GM12878 (cell line): ENCODE data around the gene RAB6B. TPM values are rescaled to one million over a fixed set of nuclear protein-coding genes. Genes with fewer than 3 reads are reported as not detected.

Source experiments
- ATAC-seq: fragments of 200-7000 bp; cut with Tn5 transposase; 3 replicates; pipeline ENCODE4 v1.9.1; 2020; ENCODE audit warnings: mild to moderate bottlenecking, moderate library complexity
- BruUV-seq: library from RNA; stranded (reverse); fragments of 400-500 nt; replicated peaks from 2 replicates; lab custom pipeline; 2021; lab: Mats Ljungman, UMichigan
- CTCF ChIA-PET: fragments of 300-600 bp; sonication (Branson Sonifier 250); formaldehyde crosslinking; extraction: SDS; loops from one replicate; lab custom pipeline; 2021; ENCODE audit warnings: inconsistent platforms; lab: Yijun Ruan, JAX
- POLR2A ChIA-PET: fragments of 350-600 bp; formaldehyde crosslinking; extraction: SDS; loops from one replicate; lab custom pipeline; 2021; ENCODE audit warnings: inconsistent platforms; lab: Charles Lee
- RAD21 ChIA-PET: fragments of 300-600 bp; sonication (Branson Sonifier 250); formaldehyde crosslinking; loops from one replicate; lab custom pipeline; 2023; ENCODE audit warnings: antibody characterized with exemption; ENCODE audit not compliant: unreplicated experiment; lab: Charles Lee
- SMC1A ChIA-PET: fragments of 300-600 bp; sonication (Branson Sonifier 250); formaldehyde crosslinking; loops from one replicate; lab custom pipeline; 2023; ENCODE audit not compliant: unreplicated experiment, uncharacterized antibody; lab: Charles Lee
- DNase-seq: peaks from one replicate; pipeline ENCODE4 v3.0.0-alpha.2; 2011; ENCODE audit warnings: low read depth, low spot score
- FAIRE-seq: peaks from 3 replicates; lab custom pipeline; 2011; peaks lifted over from hg19 to GRCh38; lab: Jason Lieb, UNC
- H2AFZ ChIP-seq: 2 replicates; pipeline ENCODE4 v1.6.0; 2011; ENCODE audit warnings: low read depth, low read length, control low read depth; ENCODE audit not compliant: control insufficient read depth
- H3K27ac ChIP-seq: 2 replicates; pipeline ENCODE4 v1.5.1; 2011; ENCODE audit warnings: control low read depth; ENCODE audit not compliant: control insufficient read depth, insufficient read depth
- H3K27me3 ChIP-seq, 2 experiments: replicated peaks in 1 of 2; 2 replicates each; pipeline versions ENCODE4 v1.6.0 to v1.6.1; 2011; ENCODE audit warnings: low read length in 1 of 2; ENCODE audit not compliant: control insufficient read depth in 2 of 2, insufficient read depth in 2 of 2
- H3K36me3 ChIP-seq, 2 experiments: 2 replicates each; pipeline ENCODE4 v1.5.1; 2011; ENCODE audit warnings: low read length in 1 of 2; ENCODE audit not compliant: control insufficient read depth in 2 of 2, insufficient read depth in 2 of 2
- H3K4me1 ChIP-seq: 2 replicates; pipeline ENCODE4 v1.6.1; 2011; ENCODE audit warnings: mild to moderate bottlenecking, low read length, moderate library complexity, mixed read lengths; ENCODE audit not compliant: control insufficient read depth, insufficient read depth
- H3K4me2 ChIP-seq: 2 replicates; pipeline ENCODE4 v1.6.0; 2011; ENCODE audit warnings: control low read depth; ENCODE audit not compliant: control insufficient read depth, insufficient read depth
- H3K4me3 ChIP-seq: fragments of 200-600 bp; sonication (generic); 2 replicates; pipeline ENCODE4 v1.5.1; 2016
- H3K79me2 ChIP-seq: 2 replicates; pipeline ENCODE4 v1.6.0; 2011; ENCODE audit warnings: low read length; ENCODE audit not compliant: control insufficient read depth, insufficient read depth
- H3K9ac ChIP-seq: 2 replicates; pipeline ENCODE4 v1.8.0; 2011; ENCODE audit warnings: low read length, control low read depth, mixed read lengths; ENCODE audit not compliant: control insufficient read depth, insufficient read depth
- H3K9me3 ChIP-seq: replicated peaks from 3 replicates; pipeline ENCODE4 v1.5.1; 2011; ENCODE audit warnings: mild to moderate bottlenecking, low read length; ENCODE audit not compliant: control insufficient read depth, insufficient read depth
- H4K20me1 ChIP-seq: 2 replicates; pipeline ENCODE4 v1.6.0; 2011; ENCODE audit not compliant: control insufficient read depth, insufficient read depth
- ASH2L ChIP-seq: fragments of 300-600, 200-600 bp; sonication (generic); IDR thresholded peaks from 2 replicates; pipeline ENCODE4 v1.6.1; 2017; ENCODE audit warnings: low read depth, mild to moderate bottlenecking, borderline replicate concordance
- BMI1 ChIP-seq: fragments of 450-650 bp; IDR thresholded peaks from 2 replicates; pipeline ENCODE4 v1.6.1; 2016; ENCODE audit warnings: mild to moderate bottlenecking, moderate library complexity, borderline replicate concordance
- BRCA1 ChIP-seq: IDR thresholded peaks from 2 replicates; pipeline ENCODE4 v1.6.1; 2011; ENCODE audit warnings: low read depth, low read length, improper control_type of control experiment
- CHD4 ChIP-seq: fragments of 200-600 bp; sonication (generic); IDR thresholded peaks from 2 replicates; pipeline ENCODE4 v1.6.1; 2016; ENCODE audit warnings: mild to moderate bottlenecking
- HDAC2 ChIP-seq: fragments of 200-600 bp; sonication (generic); IDR thresholded peaks from 2 replicates; pipeline ENCODE4 v1.6.1; 2017
- NFYB ChIP-seq: IDR thresholded peaks from 2 replicates; pipeline ENCODE4 v1.6.1; 2011; ENCODE audit warnings: low read depth, mild to moderate bottlenecking, low read length, improper control_type of control experiment, moderate library complexity; ENCODE audit not compliant: insufficient read depth
- NR2C1 ChIP-seq: fragments of 450-650 bp; IDR thresholded peaks from 2 replicates; pipeline ENCODE4 v1.6.1; 2017; ENCODE audit warnings: antibody characterized with exemption, mild to moderate bottlenecking, moderate library complexity
- NR2F1 ChIP-seq: fragments of 450-650 bp; conservative IDR thresholded peaks from 2 replicates; pipeline ENCODE4 v1.6.1; 2017; ENCODE audit warnings: mild to moderate bottlenecking
- NRF1 ChIP-seq: conservative IDR thresholded peaks from 2 replicates; pipeline ENCODE4 v1.6.1; 2011; ENCODE audit warnings: mild to moderate bottlenecking, low read depth, low read length, improper control_type of control experiment
- RCOR1 ChIP-seq: conservative IDR thresholded peaks from 2 replicates; pipeline ENCODE4 v1.6.1; 2012; ENCODE audit warnings: low read depth, low read length, improper control_type of control experiment
- SUPT20H ChIP-seq: IDR thresholded peaks from 2 replicates; pipeline ENCODE4 v1.6.1; 2011; ENCODE audit warnings: low read depth, mild to moderate bottlenecking, low read length, moderate library complexity, borderline replicate concordance; ENCODE audit not compliant: control insufficient read depth
- WRNIP1 ChIP-seq: IDR thresholded peaks from 2 replicates; pipeline ENCODE4 v1.6.1; 2011; ENCODE audit warnings: low read depth, low read length, improper control_type of control experiment, borderline replicate concordance
- ZNF207 ChIP-seq: fragments of 450-650 bp; IDR thresholded peaks from 2 replicates; pipeline ENCODE4 v1.6.1; 2014; ENCODE audit warnings: antibody characterized with exemption, mild to moderate bottlenecking, borderline replicate concordance
- ZSCAN29 ChIP-seq: fragments of 450-650 bp; IDR thresholded peaks from 2 replicates; pipeline ENCODE4 v1.6.1; 2017; ENCODE audit warnings: mild to moderate bottlenecking, moderate library complexity
- WGBS: methylation state at CpG from one replicate; pipeline ENCODE4 v1.1.6; 2016; ENCODE audit warnings: low lambda C conversion rate; ENCODE audit not compliant: insufficient replicate concordance, insufficient coverage; ENCODE audit errors: missing lambda C conversion rate; 5-methylcytosine and 5-hydroxymethylcytosine counted together
- in situ Hi-C: fragments of 300-500 bp; cut with MboI; formaldehyde crosslinking; loops from 9 replicates; pipeline ENCODE4 v1.14.3; 2018; ENCODE audit warnings: mixed read lengths
- intact Hi-C: fragments of 100-400 bp; cut with micrococcal nuclease; formaldehyde crosslinking; loops from one replicate; pipeline ENCODE4 v1.14.2; 2022; ENCODE audit not compliant: unreplicated experiment
- polyA plus RNA-seq, 11 experiments: library from polyadenylated mRNA; depleted of rRNA in 4 of 11; unstranded in 6 of 11; stranded (reverse) in 5 of 11; fragments of >200 nt; fragmentation: Nextera tagmentation in 4 of 11; fragmentation: Illumina TruSeq in 1 of 11; extraction: Ambion mirVana in 4 of 11; extraction: Trizol in 1 of 11; gene quantifications; 1 replicate in 1 of 11; 2 replicates in 10 of 11; pipeline versions ENCODE4 v1.2.1 to v1.2.3, GENCODE V29; 2011 to 2016; ENCODE audit warnings: inconsistent platforms in 2 of 11, missing spikeins in 2 of 11, low read depth in 1 of 11
- total RNA-seq, 4 experiments: library from RNA; depleted of rRNA in 3 of 4; stranded (reverse); fragments of >200 nt in 3 of 4; fragmentation: Illumina TruSeq in 1 of 4; extraction: Trizol in 1 of 4; gene quantifications; 2 replicates each; pipeline versions ENCODE4 v1.2.1 to v1.2.3, GENCODE V29; 2013 to 2021
- TF ChIP-seq, protein P1 (sequence below): fragments of 450-650 bp; conservative IDR thresholded peaks from 2 replicates; pipeline ENCODE4 v1.6.1; 2017; ENCODE audit warnings: mild to moderate bottlenecking, moderate library complexity
- TF ChIP-seq, protein P2 (sequence below): fragments of 450-650 bp; IDR thresholded peaks from 2 replicates; pipeline ENCODE4 v1.6.1; 2016; ENCODE audit warnings: mild to moderate bottlenecking
- TF ChIP-seq, protein P3 (sequence below): IDR thresholded peaks from 2 replicates; pipeline ENCODE4 v1.6.1; 2011; ENCODE audit warnings: mild to moderate bottlenecking, low read depth, low read length, moderate library complexity; ENCODE audit not compliant: insufficient replicate concordance

Gene RAB6B
- total and polyA plus RNA-seq, 10 of the 15 experiments (the other 5 are each of a cell fraction or from before 2014, with no cell fraction given) = 0.01 to 0.16 (median 0.04) TPM; not detected in 5

DNA sequence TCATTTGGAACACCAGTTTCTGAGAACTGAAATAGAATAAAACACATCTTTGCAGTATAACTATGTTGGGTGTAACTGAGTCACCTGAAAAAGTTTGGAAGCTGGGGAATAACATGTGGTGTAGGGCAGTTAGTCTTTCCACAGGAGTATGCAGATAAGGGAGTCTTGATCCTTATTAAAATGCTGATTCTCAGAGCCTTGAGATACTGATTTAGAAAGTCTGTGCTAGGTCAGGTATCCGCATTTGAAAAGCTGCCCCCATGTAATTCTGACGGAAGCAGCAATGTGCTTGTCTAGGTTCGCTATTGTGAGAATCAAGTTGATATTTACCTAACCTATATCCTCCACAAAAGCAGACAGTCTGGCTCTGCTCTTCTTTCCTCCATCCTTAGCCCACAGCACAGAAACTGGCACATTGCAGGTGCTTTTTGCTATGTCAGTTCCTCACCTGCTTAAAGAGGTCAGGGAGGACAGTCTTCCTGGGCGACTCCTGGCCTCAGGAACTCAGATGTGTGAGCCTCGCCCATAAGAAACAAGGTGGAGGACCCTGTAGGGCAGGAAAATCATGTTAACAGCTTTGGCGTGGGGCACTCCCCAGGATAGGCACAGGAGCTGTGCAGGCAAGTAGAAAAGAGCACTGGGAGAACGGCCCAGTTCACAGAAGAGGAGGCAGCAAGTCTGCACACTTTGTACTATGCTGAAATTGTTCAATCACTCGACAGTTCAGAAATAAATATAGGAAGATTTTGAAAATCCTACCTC, 117.7 kb downstream of the RAB6B start:
- ChIA-PET POLR2A (no interaction called here), CTCF (interaction anchor here (1.7 kb wide), 1 partner anchor 40 kb away, joined by 3 read pairs; no protein-coding TSS in a partner anchor), RAD21 (no interaction called here), SMC1A (no interaction called here)
- intact Hi-C loops (no loop called here), in situ Hi-C loops (no loop called here)
- ATAC-seq (no peak), DNase-seq (no peak), FAIRE-seq (no peak)
- Histone ChIP-seq H3K4me3 (no peak overlapping the region), H3K27ac (no peak overlapping the region), H3K4me1 (no peaks in the 10 kb centered on the region), H2AFZ (no peak overlapping the region), H4K20me1 (no peaks in the 10 kb centered on the region), H3K9me3 (no peaks in the 10 kb centered on the region), H3K4me2 (no peak overlapping the region), H3K79me2 (no peaks in the 10 kb centered on the region), H3K27me3 (peaks cover 0 to 1% of the 10 kb centered on the region in 2 experiments; a peak in 2 of 4 replicates), H3K36me3 (no peaks in the 10 kb centered on the region), H3K9ac (no peak overlapping the region)
- WGBS = 24% methylated on average over 8 of the region's 8 CpGs
- TF ChIP-seq WRNIP1 = no peak
- TF ChIP-seq, protein P1, sequence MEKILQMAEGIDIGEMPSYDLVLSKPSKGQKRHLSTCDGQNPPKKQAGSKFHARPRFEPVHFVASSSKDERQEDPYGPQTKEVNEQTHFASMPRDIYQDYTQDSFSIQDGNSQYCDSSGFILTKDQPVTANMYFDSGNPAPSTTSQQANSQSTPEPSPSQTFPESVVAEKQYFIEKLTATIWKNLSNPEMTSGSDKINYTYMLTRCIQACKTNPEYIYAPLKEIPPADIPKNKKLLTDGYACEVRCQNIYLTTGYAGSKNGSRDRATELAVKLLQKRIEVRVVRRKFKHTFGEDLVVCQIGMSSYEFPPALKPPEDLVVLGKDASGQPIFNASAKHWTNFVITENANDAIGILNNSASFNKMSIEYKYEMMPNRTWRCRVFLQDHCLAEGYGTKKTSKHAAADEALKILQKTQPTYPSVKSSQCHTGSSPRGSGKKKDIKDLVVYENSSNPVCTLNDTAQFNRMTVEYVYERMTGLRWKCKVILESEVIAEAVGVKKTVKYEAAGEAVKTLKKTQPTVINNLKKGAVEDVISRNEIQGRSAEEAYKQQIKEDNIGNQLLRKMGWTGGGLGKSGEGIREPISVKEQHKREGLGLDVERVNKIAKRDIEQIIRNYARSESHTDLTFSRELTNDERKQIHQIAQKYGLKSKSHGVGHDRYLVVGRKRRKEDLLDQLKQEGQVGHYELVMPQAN = no peak
- no peak for TF ChIP-seq NR2F1
- no peak for TF ChIP-seq HDAC2
- TF ChIP-seq, protein P2, sequence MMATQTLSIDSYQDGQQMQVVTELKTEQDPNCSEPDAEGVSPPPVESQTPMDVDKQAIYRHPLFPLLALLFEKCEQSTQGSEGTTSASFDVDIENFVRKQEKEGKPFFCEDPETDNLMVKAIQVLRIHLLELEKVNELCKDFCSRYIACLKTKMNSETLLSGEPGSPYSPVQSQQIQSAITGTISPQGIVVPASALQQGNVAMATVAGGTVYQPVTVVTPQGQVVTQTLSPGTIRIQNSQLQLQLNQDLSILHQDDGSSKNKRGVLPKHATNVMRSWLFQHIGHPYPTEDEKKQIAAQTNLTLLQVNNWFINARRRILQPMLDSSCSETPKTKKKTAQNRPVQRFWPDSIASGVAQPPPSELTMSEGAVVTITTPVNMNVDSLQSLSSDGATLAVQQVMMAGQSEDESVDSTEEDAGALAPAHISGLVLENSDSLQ = no peak
- TF ChIP-seq ASH2L = no peak
- no peak for TF ChIP-seq ZSCAN29
- no peak for TF ChIP-seq ZNF207
- TF ChIP-seq NRF1 = no peak
- TF ChIP-seq, protein P3, sequence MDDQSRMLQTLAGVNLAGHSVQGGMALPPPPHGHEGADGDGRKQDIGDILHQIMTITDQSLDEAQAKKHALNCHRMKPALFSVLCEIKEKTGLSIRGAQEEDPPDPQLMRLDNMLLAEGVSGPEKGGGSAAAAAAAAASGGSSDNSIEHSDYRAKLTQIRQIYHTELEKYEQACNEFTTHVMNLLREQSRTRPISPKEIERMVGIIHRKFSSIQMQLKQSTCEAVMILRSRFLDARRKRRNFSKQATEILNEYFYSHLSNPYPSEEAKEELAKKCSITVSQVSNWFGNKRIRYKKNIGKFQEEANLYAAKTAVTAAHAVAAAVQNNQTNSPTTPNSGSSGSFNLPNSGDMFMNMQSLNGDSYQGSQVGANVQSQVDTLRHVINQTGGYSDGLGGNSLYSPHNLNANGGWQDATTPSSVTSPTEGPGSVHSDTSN = no peak
- no peak for TF ChIP-seq NFYB
- no peak for TF ChIP-seq NR2C1
- no peak for TF ChIP-seq BRCA1
- TF ChIP-seq BMI1 = no peak
- TF ChIP-seq RCOR1 = no peak
- TF ChIP-seq CHD4 = no peak
- TF ChIP-seq SUPT20H = no peak
- BruUV-seq = no TSS peak
